ENCODE results near the gene SMIM36. TPM values are rescaled to one million over a fixed set of nuclear protein-coding genes. Genes with fewer than 3 reads are reported as not detected.
A peak's percentile ranks its signal among the peaks of the same experiment; 100 is the strongest.
"Not testable (repeated sequence)": the region's sequence is repeated elsewhere in the genome, so short reads cannot be mapped to it uniquely, and the experiment has no call there.

The SMIM36 gene
- total and polyA plus RNA-seq, 7 experiments from 2014 or later, result not detected

GRCh38 chr17:55446004-55446403 is 65.2 kb downstream of the SMIM36 start:
- CTCF ChIA-PET; H3K4me3 ChIP-seq (ENCODE audit: low read length); POLR2A ChIA-PET; H3K9me3 Mint-ChIP-seq; H3K27ac Mint-ChIP-seq; H3K27me3 ChIP-seq (ENCODE audit: control insufficient read depth in 2 of 2, insufficient read depth in 2 of 2, low read length in 2 of 2); H3K36me3 Mint-ChIP-seq; H3K27ac ChIP-seq (ENCODE audit: low read depth, low read length); intact Hi-C loops (cut with micrococcal nuclease); H3K36me3 ChIP-seq (ENCODE audit: control insufficient read depth in 2 of 3, insufficient read depth in 3 of 3, low read length in 3 of 3); H3K4me1 ChIP-seq (ENCODE audit: control insufficient read depth in 2 of 2, insufficient read depth in 2 of 2, low read length in 2 of 2); H3K9me3 ChIP-seq (ENCODE audit: control insufficient read depth in 2 of 3, low read length in 3 of 3); H3K4me1 Mint-ChIP-seq; DNase-seq; ATAC-seq; H3K4me3 Mint-ChIP-seq; H3K27me3 Mint-ChIP-seq: not testable (repeated sequence)

- no peaks in the 10 kb centered on the region for H3K27me3 ChIP-seq (ENCODE audit: control insufficient read depth in 2 of 2, insufficient read depth in 2 of 2, low read length in 2 of 2)
- H3K36me3 Mint-ChIP-seq, result peaks cover 0 to 2% (median 0%) of the 10 kb centered on the region in 5 donors
- ATAC-seq, result peak; percentile 32
- no peak for DNase-seq
- H3K4me3 ChIP-seq (ENCODE audit: low read length), result no peak overlapping the region
- H3K27ac ChIP-seq (ENCODE audit: low read depth, low read length), result no peak overlapping the region
- intact Hi-C loops (cut with micrococcal nuclease), result no loop called here
- H3K27ac Mint-ChIP-seq, result no peak overlapping the region
- H3K4me1 ChIP-seq (ENCODE audit: control insufficient read depth in 2 of 2, insufficient read depth in 2 of 2, low read length in 2 of 2), result no peaks in the 10 kb centered on the region
- peaks cover 0 to 14% (median 0%) of the 10 kb centered on the region in 5 donors for H3K27me3 Mint-ChIP-seq
- no peaks in the 10 kb centered on the region for H3K36me3 ChIP-seq (ENCODE audit: control insufficient read depth in 2 of 3, insufficient read depth in 3 of 3, low read length in 3 of 3)
- peaks cover 0 to 5% (median 0%) of the 10 kb centered on the region in 11 donors for H3K9me3 Mint-ChIP-seq
- POLR2A ChIA-PET, result no interaction called here
- CTCF ChIA-PET, result no interaction called here
- no peaks in the 10 kb centered on the region for H3K4me1 Mint-ChIP-seq
- no peaks in the 10 kb centered on the region for H3K9me3 ChIP-seq (ENCODE audit: control insufficient read depth in 2 of 3, low read length in 3 of 3)
- H3K4me3 Mint-ChIP-seq, result no peak overlapping the region
Observed at GRCh38 chr17:55444471-55445441, 66.5 kb downstream of the SMIM36 start.

- Mint-ChIP-seq H3K9me3 (peaks cover 0 to 5% (median 0%) of the 10 kb centered on the region in 11 donors), H3K4me1 (no peaks in the 10 kb centered on the region), H3K4me3 (no peak overlapping the region), H3K27me3 (peaks cover 0 to 13% (median 0%) of the 10 kb centered on the region in 5 donors), H3K27ac (no peak overlapping the region), H3K36me3 (peaks cover 0 to 2% (median 0%) of the 10 kb centered on the region in 5 donors)
- intact Hi-C loops (cut with micrococcal nuclease), result no loop called here
- POLR2A ChIA-PET, result no interaction called here
- H3K36me3 ChIP-seq (ENCODE audit: control insufficient read depth in 2 of 3, insufficient read depth in 3 of 3, low read length in 3 of 3), result no peaks in the 10 kb centered on the region
- H3K9me3 ChIP-seq (ENCODE audit: control insufficient read depth in 2 of 3, low read length in 3 of 3), result no peaks in the 10 kb centered on the region
- CTCF ChIA-PET, result no interaction called here
- no peak overlapping the region for H3K4me3 ChIP-seq (ENCODE audit: low read length)
- H3K4me1 ChIP-seq (ENCODE audit: control insufficient read depth in 2 of 2, insufficient read depth in 2 of 2, low read length in 2 of 2), result no peaks in the 10 kb centered on the region
- H3K27me3 ChIP-seq (ENCODE audit: control insufficient read depth in 2 of 2, insufficient read depth in 2 of 2, low read length in 2 of 2), result no peaks in the 10 kb centered on the region
- ATAC-seq, result no peak
- no peak overlapping the region for H3K27ac ChIP-seq (ENCODE audit: low read depth, low read length)
- no peak for DNase-seq
Observed at GRCh38 chr17:55443904-55444303, 67.3 kb downstream of the SMIM36 start.

- peaks cover 0 to 2% (median 0%) of the 10 kb centered on the region in 5 donors for H3K36me3 Mint-ChIP-seq
- ChIA-PET CTCF (no interaction called here), POLR2A (no interaction called here)
Observed at GRCh38 chr17:55442953-55443683, 68.1 kb downstream of the SMIM36 start.

DNA sequence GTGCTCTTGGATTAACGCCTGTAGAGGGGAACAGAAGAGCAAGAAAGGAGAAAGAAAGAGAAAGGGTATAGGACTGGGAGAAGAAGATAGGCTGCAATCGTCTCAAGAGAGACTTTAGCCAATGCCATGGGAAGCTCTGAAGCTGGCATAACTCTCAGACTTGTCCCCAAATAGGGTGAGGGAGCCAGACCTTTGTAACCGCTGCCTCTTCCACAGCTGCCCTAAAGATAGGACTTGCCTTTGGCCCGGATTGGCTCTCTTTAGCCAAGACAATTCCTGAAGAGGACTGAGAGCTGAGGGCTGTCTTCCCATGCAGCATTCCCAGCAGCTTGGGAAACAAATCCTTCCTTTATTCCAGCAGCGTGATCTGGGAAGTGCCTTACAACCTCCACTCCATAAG is 68.8 kb downstream of the SMIM36 start:
- H3K27ac ChIP-seq (ENCODE audit: low read depth, low read length), result no peak overlapping the region
- no peak overlapping the region for H3K4me3 ChIP-seq (ENCODE audit: low read length)
- H3K27me3 ChIP-seq (ENCODE audit: control insufficient read depth in 2 of 2, insufficient read depth in 2 of 2, low read length in 2 of 2), result no peaks in the 10 kb centered on the region
- no peaks in the 10 kb centered on the region for H3K36me3 ChIP-seq (ENCODE audit: control insufficient read depth in 2 of 3, insufficient read depth in 3 of 3, low read length in 3 of 3)
- Mint-ChIP-seq H3K27ac (no peak overlapping the region), H3K9me3 (peaks cover 0 to 2% (median 0%) of the 10 kb centered on the region in 11 donors), H3K27me3 (peaks cover 6 to 11% (median 8%) of the 10 kb centered on the region in 5 donors), H3K4me3 (no peak overlapping the region), H3K4me1 (peaks cover 0 to 2% (median 0%) of the 10 kb centered on the region in 7 donors), H3K36me3 (no peaks in the 10 kb centered on the region)
- ATAC-seq (no peak), DNase-seq (no peak)
- POLR2A ChIA-PET, result interaction anchor here (0.9 kb wide), 1 partner anchor 15 kb away, joined by 4 read pairs; no protein-coding TSS in a partner anchor
- H3K4me1 ChIP-seq (ENCODE audit: control insufficient read depth in 2 of 2, insufficient read depth in 2 of 2, low read length in 2 of 2), result no peaks in the 10 kb centered on the region
- intact Hi-C loops (cut with micrococcal nuclease), result no loop called here
- CTCF ChIA-PET, result no interaction called here
- no peaks in the 10 kb centered on the region for H3K9me3 ChIP-seq (ENCODE audit: control insufficient read depth in 2 of 3, low read length in 3 of 3)

More at GRCh38 chr17:55442953-55443683, 68.1 kb downstream of the SMIM36 start:
- Histone ChIP-seq H3K27me3 (ENCODE audit: control insufficient read depth in 2 of 2, insufficient read depth in 2 of 2, low read length in 2 of 2) (no peaks in the 10 kb centered on the region), H3K36me3 (ENCODE audit: control insufficient read depth in 2 of 3, insufficient read depth in 3 of 3, low read length in 3 of 3) (no peaks in the 10 kb centered on the region), H3K9me3 (ENCODE audit: control insufficient read depth in 2 of 3, low read length in 3 of 3) (no peaks in the 10 kb centered on the region), H3K27ac (ENCODE audit: low read depth, low read length) (no peak overlapping the region), H3K4me1 (ENCODE audit: control insufficient read depth in 2 of 2, insufficient read depth in 2 of 2, low read length in 2 of 2) (no peaks in the 10 kb centered on the region), H3K4me3 (ENCODE audit: low read length) (no peak overlapping the region)
- ATAC-seq (no peak), DNase-seq (no peak)
- no peak overlapping the region for H3K4me3 Mint-ChIP-seq
- no peaks in the 10 kb centered on the region for H3K4me1 Mint-ChIP-seq
- intact Hi-C loops (cut with micrococcal nuclease), result no loop called here
- H3K27ac Mint-ChIP-seq, result no peak overlapping the region
- H3K9me3 Mint-ChIP-seq, result peaks cover 0 to 7% (median 0%) of the 10 kb centered on the region in 11 donors
- H3K27me3 Mint-ChIP-seq, result peaks cover 0 to 13% (median 2%) of the 10 kb centered on the region in 5 donors

DNA sequence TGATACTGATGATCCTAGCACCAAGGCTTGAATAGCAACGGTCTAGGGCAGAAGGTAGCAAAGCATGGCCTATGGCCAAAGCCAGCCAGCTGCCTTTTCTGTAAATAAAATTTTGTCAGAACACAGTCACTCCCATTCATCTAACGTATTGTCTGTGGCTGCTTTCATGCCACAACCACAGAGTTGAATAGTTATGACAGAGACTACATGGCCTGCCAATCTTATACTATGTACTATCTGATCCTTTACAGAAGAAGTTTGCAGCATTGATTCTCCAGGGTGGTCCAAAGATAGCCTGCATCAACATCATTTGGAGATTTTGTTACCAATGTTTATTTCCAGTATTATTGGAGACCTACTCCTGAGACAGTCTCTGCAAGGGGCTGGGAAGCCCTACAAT is 69.7 kb downstream of the SMIM36 start:
- POLR2A ChIA-PET, result no interaction called here
- Histone ChIP-seq H3K4me1 (ENCODE audit: control insufficient read depth in 2 of 2, insufficient read depth in 2 of 2, low read length in 2 of 2) (no peaks in the 10 kb centered on the region), H3K27me3 (ENCODE audit: control insufficient read depth in 2 of 2, insufficient read depth in 2 of 2, low read length in 2 of 2) (no peaks in the 10 kb centered on the region), H3K9me3 (ENCODE audit: control insufficient read depth in 2 of 3, low read length in 3 of 3) (no peaks in the 10 kb centered on the region), H3K4me3 (ENCODE audit: low read length) (no peak overlapping the region), H3K36me3 (ENCODE audit: control insufficient read depth in 2 of 3, insufficient read depth in 3 of 3, low read length in 3 of 3) (no peaks in the 10 kb centered on the region), H3K27ac (ENCODE audit: low read depth, low read length) (no peak overlapping the region)
- no peak for ATAC-seq
- no peak for DNase-seq
- CTCF ChIA-PET, result no interaction called here
- intact Hi-C loops (cut with micrococcal nuclease), result no loop called here
- H3K27ac Mint-ChIP-seq, result no peak overlapping the region
- H3K36me3 Mint-ChIP-seq, result no peaks in the 10 kb centered on the region
- H3K27me3 Mint-ChIP-seq, result peaks cover 7 to 11% (median 10%) of the 10 kb centered on the region in 5 donors
- peaks cover 0 to 8% (median 0%) of the 10 kb centered on the region in 7 donors for H3K4me1 Mint-ChIP-seq
- no peak overlapping the region for H3K4me3 Mint-ChIP-seq
- H3K9me3 Mint-ChIP-seq, result peaks cover 0 to 2% (median 0%) of the 10 kb centered on the region in 11 donors
